Mesenchymal stem cell (in vitro differentiated cells and primary cell): ENCODE data around the gene LRRC74B.

ENCODE experiments used
- DNase-seq: peaks from one replicate; pipeline ENCODE4 v3.0.0-alpha.2; 2013
- H2AFZ ChIP-seq: one replicate; pipeline ENCODE4 v1.6.1; 2013; ENCODE audit warnings: low read depth, mild to moderate bottlenecking, control low read depth, inconsistent platforms, low read length, moderate library complexity
- H2AK5ac ChIP-seq: 2 replicates; pipeline ENCODE4 v1.6.1; 2013; ENCODE audit warnings: low read length, moderate library complexity, mild to moderate bottlenecking, inconsistent platforms; ENCODE audit not compliant: severe bottlenecking
- H2BK120ac ChIP-seq: one replicate; pipeline ENCODE4 v1.6.1; 2013; ENCODE audit warnings: low read depth, mild to moderate bottlenecking, inconsistent platforms, low read length, moderate library complexity
- H2BK12ac ChIP-seq, 2 experiments: one replicate each; pipeline ENCODE4 v1.6.1; 2013; ENCODE audit warnings: inconsistent platforms in 2 of 2, low read length in 2 of 2, mild to moderate bottlenecking in 2 of 2, moderate library complexity in 2 of 2, control low read depth in 1 of 2
- H2BK15ac ChIP-seq: one replicate; pipeline ENCODE4 v1.6.1; 2013; ENCODE audit warnings: mild to moderate bottlenecking, low read depth, inconsistent platforms; ENCODE audit not compliant: poor library complexity, severe bottlenecking
- H2BK5ac ChIP-seq: 2 replicates; pipeline ENCODE4 v1.6.1; 2013; ENCODE audit warnings: low read depth, mild to moderate bottlenecking, low read length, control low read depth, inconsistent platforms; ENCODE audit not compliant: poor library complexity, severe bottlenecking
- H3K14ac ChIP-seq, 2 experiments: one replicate each; pipeline ENCODE4 v1.6.1; 2013; ENCODE audit warnings: inconsistent platforms in 2 of 2, low read length in 2 of 2, control low read depth in 1 of 2, mild to moderate bottlenecking in 1 of 2, moderate library complexity in 1 of 2
- H3K18ac ChIP-seq, 2 experiments: one replicate each; pipeline ENCODE4 v1.6.1; 2013; ENCODE audit warnings: inconsistent platforms in 2 of 2, low read length in 2 of 2, control low read depth in 1 of 2, low read depth in 1 of 2, mild to moderate bottlenecking in 1 of 2
- H3K23ac ChIP-seq, 2 experiments: one replicate each; pipeline ENCODE4 v1.6.1; 2013; ENCODE audit warnings: inconsistent platforms in 2 of 2, low read length in 2 of 2, mild to moderate bottlenecking in 2 of 2, moderate library complexity in 2 of 2, control low read depth in 1 of 2
- H3K27ac ChIP-seq: 2 replicates; pipeline ENCODE4 v1.5.1; 2013; ENCODE audit warnings: mild to moderate bottlenecking, moderate library complexity, low read length, control low read depth, inconsistent platforms; ENCODE audit not compliant: poor library complexity, severe bottlenecking
- H3K27me3 ChIP-seq, 2 experiments: 2 replicates each; pipeline versions ENCODE4 v1.6.1 to v1.7.0; 2013; ENCODE audit warnings: low read length in 2 of 2, mild to moderate bottlenecking in 2 of 2, moderate library complexity in 2 of 2, control low read depth in 1 of 2, inconsistent platforms in 1 of 2; ENCODE audit not compliant: control insufficient read depth in 1 of 2, insufficient read depth in 1 of 2
- H3K36me3 ChIP-seq, 2 experiments: 2 replicates each; pipeline versions ENCODE4 v1.6.1 to v1.7.0; 2013; ENCODE audit warnings: low read length in 2 of 2, control low read depth in 1 of 2, inconsistent platforms in 1 of 2, low read depth in 1 of 2, mild to moderate bottlenecking in 1 of 2; ENCODE audit not compliant: insufficient read depth in 2 of 2, control insufficient read depth in 1 of 2
- H3K4ac ChIP-seq, 2 experiments: one replicate each; pipeline ENCODE4 v1.6.1; 2013; ENCODE audit warnings: inconsistent platforms in 2 of 2, low read length in 2 of 2, mild to moderate bottlenecking in 2 of 2, moderate library complexity in 2 of 2, control low read depth in 1 of 2, low read depth in 1 of 2
- H3K4me1 ChIP-seq: 2 replicates; pipeline ENCODE4 v1.6.1; 2013; ENCODE audit warnings: low read depth, low read length, control low read depth; ENCODE audit not compliant: control insufficient read depth, insufficient read depth
- H3K4me2 ChIP-seq: 2 replicates; pipeline ENCODE4 v1.6.1; 2013; ENCODE audit warnings: low read length, mild to moderate bottlenecking, inconsistent platforms; ENCODE audit not compliant: poor library complexity, severe bottlenecking
- H3K4me3 ChIP-seq, 2 experiments: 2 replicates each; pipeline versions ENCODE4 v1.5.1 to v1.7.0; 2013; ENCODE audit warnings: low read length in 2 of 2, mild to moderate bottlenecking in 2 of 2, control low read depth in 1 of 2, low read depth in 1 of 2; ENCODE audit not compliant: insufficient read depth in 1 of 2
- H3K79me1 ChIP-seq: replicated peaks from 2 replicates; pipeline ENCODE4 v1.6.1; 2013; ENCODE audit warnings: mild to moderate bottlenecking, control low read depth, low read length, inconsistent platforms; ENCODE audit not compliant: poor library complexity, severe bottlenecking
- H3K9ac ChIP-seq: 2 replicates; pipeline ENCODE4 v1.7.0; 2013; ENCODE audit warnings: mild to moderate bottlenecking, low read length, moderate library complexity
- H3K9me3 ChIP-seq: 2 replicates; pipeline ENCODE4 v1.7.0; 2013; ENCODE audit warnings: mild to moderate bottlenecking, low read length; ENCODE audit not compliant: control insufficient read depth
- H4K8ac ChIP-seq: one replicate; pipeline ENCODE4 v1.6.1; 2013; ENCODE audit warnings: inconsistent platforms, mild to moderate bottlenecking, low read length, moderate library complexity
- H4K91ac ChIP-seq: one replicate; pipeline ENCODE4 v1.6.1; 2013; ENCODE audit warnings: mild to moderate bottlenecking, low read length, inconsistent platforms
- WGBS: methylation state at CpG from one replicate; pipeline ENCODE4 v1.1.7; 2013; ENCODE audit warnings: mixed read lengths; 5-methylcytosine and 5-hydroxymethylcytosine counted together

The LRRC74B gene

GRCh38 chr22:21067075-21067900 lies 21.5 kb downstream of the LRRC74B start:
- H4K8ac ChIP-seq, result no peak overlapping the region
- H3K4me1 ChIP-seq, result no peaks in the 10 kb centered on the region
- no peak overlapping the region for H3K4me3 ChIP-seq
- H3K27me3 ChIP-seq, result peaks cover 5 to 23% of the 10 kb centered on the region in 2 experiments
- H3K4me2 ChIP-seq, result no peak overlapping the region
- no peak overlapping the region for H2BK12ac ChIP-seq
- 88% methylated on average over 28 of the region's 28 CpGs for WGBS
- H3K27ac ChIP-seq, result no peak overlapping the region
- no peaks in the 10 kb centered on the region for H3K79me1 ChIP-seq
- H3K14ac ChIP-seq, result no peak overlapping the region
- no peaks in the 10 kb centered on the region for H3K36me3 ChIP-seq
- H2BK15ac ChIP-seq, result no peak overlapping the region
- no peak overlapping the region for H2BK5ac ChIP-seq
- H2AK5ac ChIP-seq, result no peak overlapping the region
- no peak overlapping the region for H3K4ac ChIP-seq
- no peak overlapping the region for H2AFZ ChIP-seq
- H3K23ac ChIP-seq, result no peak overlapping the region
- H3K18ac ChIP-seq, result no peak overlapping the region
- no peak overlapping the region for H2BK120ac ChIP-seq
- H3K9ac ChIP-seq, result no peak overlapping the region
- H4K91ac ChIP-seq, result no peak overlapping the region
- DNase-seq, result no peak
- peaks cover 6% of the 10 kb centered on the region for H3K9me3 ChIP-seq

- Histone ChIP-seq H3K18ac (no peak overlapping the region), H2AFZ (no peak overlapping the region), H2BK15ac (no peak overlapping the region), H3K4ac (no peak overlapping the region), H4K8ac (no peak overlapping the region), H2AK5ac (no peak overlapping the region), H3K9ac (no peak overlapping the region), H3K79me1 (no peaks in the 10 kb centered on the region), H3K36me3 (no peaks in the 10 kb centered on the region), H3K4me1 (no peaks in the 10 kb centered on the region), H3K14ac (no peak overlapping the region), H4K91ac (no peak overlapping the region), H3K9me3 (peaks cover 6% of the 10 kb centered on the region), H2BK5ac (no peak overlapping the region), H2BK12ac (no peak overlapping the region), H2BK120ac (no peak overlapping the region), H3K4me2 (no peak overlapping the region), H3K4me3 (no peak overlapping the region), H3K27me3 (peaks cover 7 to 23% of the 10 kb centered on the region in 2 experiments), H3K27ac (no peak overlapping the region), H3K23ac (no peak overlapping the region)
- WGBS, result 92% methylated on average over 10 of the region's 12 CpGs
- DNase-seq, result no peak
Measured at GRCh38 chr22:21067901-21068680, 22.3 kb downstream of the LRRC74B start.

- Histone ChIP-seq H2AFZ (no peak overlapping the region), H3K36me3 (no peaks in the 10 kb centered on the region), H3K4me1 (no peaks in the 10 kb centered on the region), H2BK12ac (no peak overlapping the region), H2BK120ac (no peak overlapping the region), H2BK5ac (no peak overlapping the region), H3K14ac (no peak overlapping the region), H3K4ac (no peak overlapping the region), H3K23ac (no peak overlapping the region), H3K4me2 (no peak overlapping the region), H3K79me1 (no peaks in the 10 kb centered on the region), H2AK5ac (no peak overlapping the region), H3K18ac (no peak overlapping the region), H3K27me3 (peaks cover 7 to 23% of the 10 kb centered on the region in 2 experiments), H4K91ac (no peak overlapping the region), H3K9ac (no peak overlapping the region), H3K9me3 (peaks cover 6% of the 10 kb centered on the region), H3K4me3 (no peak overlapping the region), H2BK15ac (no peak overlapping the region), H3K27ac (no peak overlapping the region), H4K8ac (no peak overlapping the region)
- 67% methylated on average over 2 of the region's 4 CpGs for WGBS
- no peak for DNase-seq
Measured at GRCh38 chr22:21068681-21069276, 23.0 kb downstream of the LRRC74B start.

- no peak overlapping the region for H3K4me3 ChIP-seq
- peaks cover 7 to 19% of the 10 kb centered on the region in 2 experiments for H3K27me3 ChIP-seq
- H2AK5ac ChIP-seq, result no peak overlapping the region
- peaks cover 6% of the 10 kb centered on the region for H3K9me3 ChIP-seq
- no peak overlapping the region for H2BK15ac ChIP-seq
- no peaks in the 10 kb centered on the region for H3K79me1 ChIP-seq
- no peak overlapping the region for H3K27ac ChIP-seq
- no peak overlapping the region for H2AFZ ChIP-seq
- no peaks in the 10 kb centered on the region for H3K4me1 ChIP-seq
- H3K18ac ChIP-seq, result no peak overlapping the region
- H3K23ac ChIP-seq, result no peak overlapping the region
- H4K91ac ChIP-seq, result no peak overlapping the region
- DNase-seq, result no peak
- no peak overlapping the region for H3K14ac ChIP-seq
- 95% methylated on average over 3 of the region's 5 CpGs for WGBS
- H3K36me3 ChIP-seq, result no peaks in the 10 kb centered on the region
- H4K8ac ChIP-seq, result no peak overlapping the region
- no peak overlapping the region for H2BK5ac ChIP-seq
- no peak overlapping the region for H2BK12ac ChIP-seq
- no peak overlapping the region for H3K4ac ChIP-seq
- H3K9ac ChIP-seq, result no peak overlapping the region
- no peak overlapping the region for H3K4me2 ChIP-seq
- H2BK120ac ChIP-seq, result no peak overlapping the region
Measured at GRCh38 chr22:21069375-21069774, 23.6 kb downstream of the LRRC74B start.
